Chondrocyte (in vitro differentiated cells): ENCODE results near the gene UCP3. TPM values are rescaled to one million over a fixed set of nuclear protein-coding genes. Genes with fewer than 3 reads are reported as not detected.

ENCODE experiments used
- DNase-seq: peaks from one replicate; pipeline ENCODE4 v3.0.0; 2021; ENCODE audit warnings: mixed read lengths, low spot score
- H3K27ac Mint-ChIP-seq: one replicate; pipeline ENCODE4 v1.8.0; 2021; ENCODE audit warnings: mild to moderate bottlenecking, moderate library complexity, mixed read lengths; ENCODE audit not compliant: unreplicated experiment
- H3K27me3 Mint-ChIP-seq: 2 replicates; pipeline ENCODE4 v1.8.0; 2021; ENCODE audit warnings: low read depth, mixed read lengths
- H3K36me3 Mint-ChIP-seq: 2 replicates; pipeline ENCODE4 v1.8.0; 2021; ENCODE audit warnings: low read depth, mixed read lengths
- H3K4me1 Mint-ChIP-seq: 2 replicates; pipeline ENCODE4 v1.8.0; 2021; ENCODE audit warnings: low read depth, mild to moderate bottlenecking, mixed read lengths
- H3K4me3 Mint-ChIP-seq: one replicate; pipeline ENCODE4 v1.8.0; 2021; ENCODE audit warnings: mild to moderate bottlenecking, moderate library complexity, mixed read lengths; ENCODE audit not compliant: unreplicated experiment
- H3K9me3 Mint-ChIP-seq: 2 replicates; pipeline ENCODE4 v1.8.0; 2021; ENCODE audit warnings: low read depth, mixed read lengths
- CTCF ChIP-seq: fragments of 200-600 bp; sonication (generic); IDR thresholded peaks from 2 replicates; pipeline ENCODE4 v1.5.0; 2021; ENCODE audit warnings: antibody characterized with exemption, mild to moderate bottlenecking, moderate library complexity
- total RNA-seq: library from RNA; stranded (reverse); gene quantifications from 3 replicates; pipeline ENCODE4 v1.2.1, GENCODE V29; 2021

The UCP3 gene
- total RNA-seq, 1 donor from 2014 or later = 0.47 TPM

GRCh38 chr11:73978576-73979086, 30.3 kb downstream of the UCP3 start:
- peaks cover 44% of the 10 kb centered on the region for H3K4me1 Mint-ChIP-seq
- H3K9me3 Mint-ChIP-seq = no peaks in the 10 kb centered on the region
- peak; percentile 14 for DNase-seq
- no peaks in the 10 kb centered on the region for H3K27me3 Mint-ChIP-seq
- no peak for TF ChIP-seq CTCF
- H3K4me3 Mint-ChIP-seq = no peak overlapping the region
- no peak overlapping the region for H3K27ac Mint-ChIP-seq
- H3K36me3 Mint-ChIP-seq = peaks cover 12% of the 10 kb centered on the region

GRCh38 chr11:73977856-73978519, 30.9 kb downstream of the UCP3 start:
- Mint-ChIP-seq H3K27me3 (no peaks in the 10 kb centered on the region), H3K36me3 (peaks cover 12% of the 10 kb centered on the region), H3K4me1 (peaks cover 40% of the 10 kb centered on the region), H3K4me3 (no peak overlapping the region), H3K27ac (no peak overlapping the region), H3K9me3 (no peaks in the 10 kb centered on the region)
- TF ChIP-seq CTCF = no peak
- peak; percentile 69 for DNase-seq

DNA sequence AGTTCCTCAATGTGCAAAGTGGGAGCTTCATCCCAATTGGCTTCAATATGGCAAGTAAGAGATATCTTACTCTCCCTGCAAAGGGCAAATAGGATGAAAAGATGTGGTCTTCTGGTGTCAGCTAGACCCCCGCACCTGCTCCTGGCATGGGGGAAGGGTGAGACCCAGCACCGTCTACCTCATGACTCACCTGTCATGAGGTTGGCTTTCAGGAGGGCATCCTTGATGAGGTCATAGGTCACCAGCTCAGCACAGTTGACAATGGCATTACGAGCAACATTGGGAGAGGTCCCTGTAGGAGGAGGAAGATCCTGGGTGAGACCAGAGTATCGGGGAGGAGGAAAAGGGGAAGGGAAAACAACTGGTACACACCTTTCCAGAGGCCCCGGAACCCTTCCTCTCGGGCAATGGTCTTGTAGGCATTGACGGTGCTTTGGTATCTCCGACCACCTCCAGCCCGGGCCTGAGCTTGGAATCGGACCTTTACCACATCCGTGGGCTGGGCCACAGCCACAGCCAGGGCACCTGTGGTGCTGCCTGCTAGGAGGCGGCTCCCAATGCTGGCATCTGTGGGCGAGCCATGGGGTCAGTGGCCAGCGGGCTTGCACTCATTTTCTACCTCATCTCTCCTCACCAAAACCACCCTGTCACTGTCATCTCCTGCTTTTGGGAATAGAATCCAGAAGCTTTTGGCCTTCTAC, 32.3 kb downstream of the UCP3 start:
- no peak overlapping the region for H3K27ac Mint-ChIP-seq
- peak; percentile 79 for DNase-seq
- H3K4me1 Mint-ChIP-seq = peaks cover 29% of the 10 kb centered on the region
- no peaks in the 10 kb centered on the region for H3K27me3 Mint-ChIP-seq
- peaks cover 12% of the 10 kb centered on the region for H3K36me3 Mint-ChIP-seq
- no peak for TF ChIP-seq CTCF
- no peak overlapping the region for H3K4me3 Mint-ChIP-seq
- no peaks in the 10 kb centered on the region for H3K9me3 Mint-ChIP-seq

- Mint-ChIP-seq H3K4me3 (no peak overlapping the region), H3K36me3 (peaks cover 12% of the 10 kb centered on the region), H3K4me1 (peaks cover 18% of the 10 kb centered on the region), H3K27me3 (no peaks in the 10 kb centered on the region), H3K27ac (no peak overlapping the region), H3K9me3 (no peaks in the 10 kb centered on the region)
- DNase-seq = peak; percentile 55
- TF ChIP-seq CTCF = no peak
Observed at GRCh38 chr11:73975479-73975757, 33.5 kb downstream of the UCP3 start.

- peaks cover 13% of the 10 kb centered on the region for H3K4me1 Mint-ChIP-seq
Observed at GRCh38 chr11:73974604-73975478, 34.0 kb downstream of the UCP3 start.

More at GRCh38 chr11:73974604-73975478, 34.0 kb downstream of the UCP3 start:
- Mint-ChIP-seq H3K4me3 (no peak overlapping the region), H3K27ac (no peak overlapping the region), H3K9me3 (no peaks in the 10 kb centered on the region), H3K36me3 (peaks cover 12% of the 10 kb centered on the region), H3K27me3 (no peaks in the 10 kb centered on the region)
- no peak for TF ChIP-seq CTCF
- peak; percentile 36 for DNase-seq
